Panc1 (cell line): ENCODE data around the gene AKIRIN2.

ENCODE experiments used
- REST ChIP-seq, 2 experiments: IDR thresholded peaks; 2 replicates each; pipeline ENCODE4 v1.6.1; 2011 to 2012; ENCODE audit warnings: low read depth in 2 of 2, control low read depth in 1 of 2, low read length in 1 of 2, mild to moderate bottlenecking in 1 of 2, moderate library complexity in 1 of 2; ENCODE audit not compliant: insufficient read depth in 1 of 2
- SIN3A ChIP-seq: IDR thresholded peaks from 2 replicates; pipeline ENCODE4 v1.6.1; 2012; ENCODE audit warnings: low read depth, mild to moderate bottlenecking, low read length, moderate library complexity, borderline replicate concordance; ENCODE audit not compliant: insufficient read depth
- TCF7L2 ChIP-seq: IDR thresholded peaks from 2 replicates; pipeline ENCODE4 v1.6.1; 2011; ENCODE audit warnings: mild to moderate bottlenecking, low read depth, low read length, inconsistent platforms
- TF ChIP-seq, protein P1 (sequence below): fragments of 450-650 bp; IDR thresholded peaks from 2 replicates; pipeline ENCODE4 v1.5.1; 2017; ENCODE audit warnings: mild to moderate bottlenecking

DNA sequence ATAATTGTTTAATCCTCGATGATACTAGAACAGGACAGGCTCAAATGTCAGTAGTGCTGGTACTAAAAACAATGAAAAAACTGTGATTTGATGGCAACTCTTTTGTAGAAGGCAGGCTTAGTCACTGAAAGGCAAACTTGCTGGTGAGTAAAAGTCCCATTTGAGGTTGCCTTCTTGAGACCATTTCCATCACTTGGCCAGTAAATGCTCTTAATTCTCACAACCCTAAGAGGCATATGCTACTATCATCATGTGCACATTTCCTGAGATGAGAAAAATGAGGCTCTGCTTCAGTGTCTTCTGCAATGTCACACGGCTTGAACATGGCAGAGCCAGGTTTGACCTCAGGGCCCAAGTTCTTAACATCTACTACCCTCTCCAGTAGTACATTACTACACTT is 9.9 kb downstream of the AKIRIN2 start:
- TF ChIP-seq, protein P1, sequence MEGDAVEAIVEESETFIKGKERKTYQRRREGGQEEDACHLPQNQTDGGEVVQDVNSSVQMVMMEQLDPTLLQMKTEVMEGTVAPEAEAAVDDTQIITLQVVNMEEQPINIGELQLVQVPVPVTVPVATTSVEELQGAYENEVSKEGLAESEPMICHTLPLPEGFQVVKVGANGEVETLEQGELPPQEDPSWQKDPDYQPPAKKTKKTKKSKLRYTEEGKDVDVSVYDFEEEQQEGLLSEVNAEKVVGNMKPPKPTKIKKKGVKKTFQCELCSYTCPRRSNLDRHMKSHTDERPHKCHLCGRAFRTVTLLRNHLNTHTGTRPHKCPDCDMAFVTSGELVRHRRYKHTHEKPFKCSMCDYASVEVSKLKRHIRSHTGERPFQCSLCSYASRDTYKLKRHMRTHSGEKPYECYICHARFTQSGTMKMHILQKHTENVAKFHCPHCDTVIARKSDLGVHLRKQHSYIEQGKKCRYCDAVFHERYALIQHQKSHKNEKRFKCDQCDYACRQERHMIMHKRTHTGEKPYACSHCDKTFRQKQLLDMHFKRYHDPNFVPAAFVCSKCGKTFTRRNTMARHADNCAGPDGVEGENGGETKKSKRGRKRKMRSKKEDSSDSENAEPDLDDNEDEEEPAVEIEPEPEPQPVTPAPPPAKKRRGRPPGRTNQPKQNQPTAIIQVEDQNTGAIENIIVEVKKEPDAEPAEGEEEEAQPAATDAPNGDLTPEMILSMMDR = no peak
- TF ChIP-seq SIN3A = no peak
- TF ChIP-seq REST (IDR thresholded peaks at IDR 0.05; ENCODE audit: insufficient read depth in 1 of 2, low read depth in 2 of 2, low read length in 1 of 2) = no peak
- no peak for TF ChIP-seq TCF7L2
